Muscle of leg (tissue), 11 donors: ENCODE data around the gene SLC6A9. TPM values are rescaled to one million over a fixed set of nuclear protein-coding genes. Genes with fewer than 3 reads are reported as not detected.

Experiments used
- DNase-seq: peaks from one replicate; pipeline ENCODE4 v3.0.0; 2013
- H3K27ac ChIP-seq: one replicate; pipeline ENCODE4 v1.5.1; 2013; ENCODE audit warnings: mild to moderate bottlenecking, low read length, control low read depth
- H3K27me3 ChIP-seq: one replicate; pipeline ENCODE4 v1.6.1; 2013; ENCODE audit warnings: low read length; ENCODE audit not compliant: control insufficient read depth, insufficient read depth
- H3K36me3 ChIP-seq: one replicate; pipeline ENCODE4 v1.6.1; 2013; ENCODE audit warnings: low read length; ENCODE audit not compliant: control insufficient read depth, insufficient read depth
- H3K4me1 ChIP-seq: one replicate; pipeline ENCODE4 v1.6.1; 2013; ENCODE audit warnings: low read length; ENCODE audit not compliant: control insufficient read depth, insufficient read depth
- H3K4me3 ChIP-seq: one replicate; pipeline ENCODE4 v1.5.1; 2013; ENCODE audit warnings: low read length, control low read depth
- H3K9me3 ChIP-seq: replicated peaks from 2 replicates; pipeline ENCODE4 v1.6.1; 2013; ENCODE audit warnings: low read depth, low read length; ENCODE audit not compliant: control insufficient read depth
- WGBS: methylation state at CpG from one replicate; pipeline ENCODE4 v1.1.5; 2013; ENCODE audit warnings: missing lambda C conversion rate; ENCODE audit not compliant: insufficient coverage; 5-methylcytosine and 5-hydroxymethylcytosine counted together
- polyA plus RNA-seq, 8 donors: library from polyadenylated mRNA; unstranded; fragments of 120-200 nt; gene quantifications; one replicate each; pipeline versions ENCODE4 v1.2.1 to v1.2.3, GENCODE V29; 2013; ENCODE audit warnings: inconsistent platforms in 1 of 8, low replicate concordance in 1 of 8; ENCODE audit not compliant: insufficient read length in 8 of 8, insufficient read depth in 1 of 8
- total RNA-seq: library from RNA; stranded (reverse); fragments of 120-200 nt; gene quantifications from one replicate; pipeline ENCODE4 v1.2.4, GENCODE V29; 2013

The SLC6A9 gene
- total and polyA plus RNA-seq, 9 donors, result 1.6 to 5.5 (median 3.4) TPM

DNA sequence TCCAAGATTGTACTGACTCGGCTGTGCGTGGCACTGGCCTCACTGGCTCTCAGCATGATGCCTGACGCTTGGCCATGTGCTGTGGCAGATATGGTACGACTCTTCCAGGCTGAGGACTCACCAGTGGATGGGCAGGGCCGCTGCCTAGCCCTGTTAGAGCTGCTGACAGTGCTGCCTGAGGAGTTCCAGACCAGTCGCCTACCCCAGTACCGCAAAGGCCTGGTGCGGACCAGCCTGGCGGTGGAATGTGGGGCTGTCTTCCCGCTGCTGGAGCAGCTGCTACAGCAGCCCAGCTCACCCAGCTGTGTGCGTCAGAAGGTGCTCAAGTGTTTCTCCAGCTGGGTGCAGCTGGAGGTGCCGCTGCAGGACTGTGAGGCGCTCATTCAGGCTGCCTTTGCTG, 81.6 kb downstream of the SLC6A9 start:
- no peak overlapping the region for H3K4me3 ChIP-seq
- peaks cover 39% of the 10 kb centered on the region for H3K4me1 ChIP-seq
- H3K27me3 ChIP-seq, result no peaks in the 10 kb centered on the region
- no peak for DNase-seq
- H3K36me3 ChIP-seq, result peaks cover 23% of the 10 kb centered on the region
- H3K27ac ChIP-seq, result peak overlapping the region; percentile 26
- H3K9me3 ChIP-seq, result no peaks in the 10 kb centered on the region
- 80% methylated on average over 13 of the region's 13 CpGs for WGBS

GRCh38 chr1:43947874-43948437, 83.3 kb downstream of the SLC6A9 start:
- Histone ChIP-seq H3K4me1 (peaks cover 41% of the 10 kb centered on the region), H3K4me3 (peak overlapping the region; percentile 67), H3K27ac (peak overlapping the region; percentile 8), H3K9me3 (no peaks in the 10 kb centered on the region), H3K36me3 (peaks cover 25% of the 10 kb centered on the region), H3K27me3 (no peaks in the 10 kb centered on the region)
- DNase-seq, result no peak
- WGBS, result 0% methylated on average over 1 of the region's 3 CpGs

- Histone ChIP-seq H3K27ac (peak overlapping the region; percentile 94), H3K4me3 (peak overlapping the region; percentile 67), H3K36me3 (peaks cover 22% of the 10 kb centered on the region), H3K9me3 (no peaks in the 10 kb centered on the region), H3K27me3 (no peaks in the 10 kb centered on the region), H3K4me1 (peaks cover 41% of the 10 kb centered on the region)
- WGBS, result 4% methylated on average over 23 of the region's 27 CpGs
- peak; percentile 44 for DNase-seq
Measured at GRCh38 chr1:43947061-43947873, 84.0 kb downstream of the SLC6A9 start.

Other genes with a start within 250 kb of the SLC6A9 start
- gene ARTN, start 97.7 kb downstream of the SLC6A9 start, total RNA-seq, result 0.49 TPM
- gene ARTN, start 97.7 kb downstream of the SLC6A9 start, polyA plus RNA-seq, result 1 to 10 TPM in 5 of 8 donors, under 1 TPM in 3; 0.74 to 2.4 (median 1.2) TPM
- gene IPO13, start 84.5 kb downstream of the SLC6A9 start, total RNA-seq, result 15.6 TPM
- gene IPO13, start 84.5 kb downstream of the SLC6A9 start, polyA plus RNA-seq, result 10 to 100 TPM; 18.4 to 28.7 (median 25.2) TPM
- 14.0 TPM for gene DPH2, start 61.5 kb downstream of the SLC6A9 start, total RNA-seq
- gene DPH2, start 61.5 kb downstream of the SLC6A9 start, polyA plus RNA-seq, result 10 to 100 TPM; 16.7 to 21.9 (median 18.4) TPM
- gene ATP6V0B, start 56.5 kb downstream of the SLC6A9 start, total RNA-seq, result 55.9 TPM
- gene ATP6V0B, start 56.5 kb downstream of the SLC6A9 start, polyA plus RNA-seq, result 10 to 100 TPM; 46.2 to 57.6 (median 50.8) TPM
- gene B4GALT2, start 52.3 kb downstream of the SLC6A9 start, total RNA-seq, result 52.4 TPM
- gene B4GALT2, start 52.3 kb downstream of the SLC6A9 start, polyA plus RNA-seq, result 10 to 100 TPM; 43.3 to 59.6 (median 49.1) TPM
- gene CCDC24, start 39.9 kb downstream of the SLC6A9 start, total RNA-seq, result 0.98 TPM
- 1 to 10 TPM in 5 of 8 donors, under 1 TPM in 3; 0.77 to 1.9 (median 1.3) TPM for gene CCDC24, start 39.9 kb downstream of the SLC6A9 start, polyA plus RNA-seq
- gene KLF17, start 87.4 kb upstream of the SLC6A9 start, total RNA-seq, result 0.13 TPM
- gene KLF17, start 87.4 kb upstream of the SLC6A9 start, polyA plus RNA-seq, result under 1 TPM in 5 of 8 donors, not detected in 3; 0.08 to 0.32 (median 0.10) TPM
- not detected for gene KLF18, start 110.2 kb upstream of the SLC6A9 start, total RNA-seq
- not detected for gene KLF18, start 110.2 kb upstream of the SLC6A9 start, polyA plus RNA-seq
- gene DMAP1, start 182.0 kb upstream of the SLC6A9 start, total RNA-seq, result 12.1 TPM
- 10 to 100 TPM; 31.1 to 44.5 (median 37.5) TPM for gene DMAP1, start 182.0 kb upstream of the SLC6A9 start, polyA plus RNA-seq